GM23338 (cell line): ENCODE measurements around the gene CEPT1. TPM values are rescaled to one million over a fixed set of nuclear protein-coding genes. Genes with fewer than 3 reads are reported as not detected.

Source experiments
- ATAC-seq: fragments of 200-7000 bp; cut with Tn5 transposase; 3 replicates; pipeline ENCODE4 v1.9.1; 2020
- DNase-seq: peaks from one replicate; pipeline ENCODE4 v3.0.0-alpha.2; 2015; ENCODE audit warnings: low spot score
- H2AFZ ChIP-seq: fragments of 200-600 bp; sonication (generic); 2 replicates; pipeline ENCODE4 v1.8.0; 2016; ENCODE audit warnings: antibody characterized with exemption, mild to moderate bottlenecking, moderate library complexity
- H3F3A ChIP-seq: fragments of 200-600 bp; sonication (generic); replicated peaks from 2 replicates; pipeline ENCODE4 v1.8.0; 2017; ENCODE audit warnings: antibody characterized with exemption, mixed run types, low read depth
- H3K27ac ChIP-seq: fragments of 200-600 bp; sonication (generic); 2 replicates; pipeline ENCODE4 v1.6.1; 2016; ENCODE audit warnings: low read depth
- H3K27me3 ChIP-seq: fragments of 200-600 bp; sonication (generic); 2 replicates; pipeline ENCODE4 v1.8.0; 2016; ENCODE audit warnings: mild to moderate bottlenecking, mixed run types, moderate library complexity; ENCODE audit not compliant: insufficient read depth
- H3K36me3 ChIP-seq: fragments of 200-600 bp; sonication (generic); 2 replicates; pipeline ENCODE4 v1.8.0; 2016; ENCODE audit warnings: mild to moderate bottlenecking; ENCODE audit not compliant: insufficient read depth
- H3K4me1 ChIP-seq: fragments of 200-600 bp; sonication (generic); 2 replicates; pipeline ENCODE4 v1.8.0; 2016; ENCODE audit warnings: mild to moderate bottlenecking, moderate library complexity; ENCODE audit not compliant: insufficient read depth
- H3K4me2 ChIP-seq: fragments of 200-600 bp; sonication (generic); 2 replicates; pipeline ENCODE4 v1.7.1; 2017; ENCODE audit warnings: mixed run types
- H3K4me3 ChIP-seq: fragments of 200-600 bp; sonication (generic); 2 replicates; pipeline ENCODE4 v1.6.1; 2016; ENCODE audit warnings: mixed run types
- H3K79me2 ChIP-seq: fragments of 200-600 bp; sonication (generic); replicated peaks from 2 replicates; pipeline ENCODE4 v1.8.0; 2017; ENCODE audit warnings: mild to moderate bottlenecking; ENCODE audit not compliant: insufficient read depth
- H3K9me2 ChIP-seq: fragments of 200-600 bp; sonication (generic); 2 replicates; pipeline ENCODE4 v1.8.0; 2017; ENCODE audit not compliant: insufficient read depth
- H4K20me1 ChIP-seq: fragments of 200-600 bp; sonication (generic); replicated peaks from 2 replicates; pipeline ENCODE4 v1.8.0; 2017; ENCODE audit warnings: mild to moderate bottlenecking; ENCODE audit not compliant: insufficient read depth
- H3K27ac Mint-ChIP-seq: 2 replicates; pipeline ENCODE4 v1.8.0; 2020; ENCODE audit warnings: inconsistent platforms, mild to moderate bottlenecking, moderate library complexity, mixed read lengths
- H3K27me3 Mint-ChIP-seq: 3 replicates; pipeline ENCODE4 v1.8.0; 2022; ENCODE audit warnings: low read depth, mild to moderate bottlenecking, moderate library complexity, mixed read lengths, inconsistent platforms; ENCODE audit not compliant: insufficient read depth, poor library complexity
- H3K36me3 Mint-ChIP-seq: 3 replicates; pipeline ENCODE4 v1.8.0; 2021; ENCODE audit warnings: low read depth, mild to moderate bottlenecking, inconsistent platforms, moderate library complexity, mixed read lengths
- H3K4me1 Mint-ChIP-seq: 3 replicates; pipeline ENCODE4 v1.8.0; 2020; ENCODE audit warnings: mild to moderate bottlenecking, inconsistent platforms, mixed read lengths
- H3K4me3 Mint-ChIP-seq: 3 replicates; pipeline ENCODE4 v1.8.0; 2021; ENCODE audit warnings: moderate library complexity, mild to moderate bottlenecking, inconsistent platforms, mixed read lengths
- H3K9me3 Mint-ChIP-seq: 3 replicates; pipeline ENCODE4 v1.8.0; 2020; ENCODE audit warnings: moderate library complexity, mild to moderate bottlenecking, inconsistent platforms, mixed read lengths
- CREB1 ChIP-seq: fragments of 250-450 bp; sonication (Bioruptor Pico); IDR thresholded peaks from 2 replicates; pipeline ENCODE4 v1.5.0; 2020; ENCODE audit warnings: low read depth, mild to moderate bottlenecking, moderate library complexity
- CTCF ChIP-seq, 2 experiments: fragments of 200-600 bp in 1 of 2; sonication (generic) in 1 of 2; conservative IDR thresholded peaks; 2 replicates each; pipeline versions ENCODE4 v1.5.1 to v1.6.1; 2016 to 2017; ENCODE audit warnings: antibody characterized with exemption in 2 of 2, low read depth in 2 of 2, mild to moderate bottlenecking in 2 of 2, moderate library complexity in 1 of 2
- ETS1 ChIP-seq: IDR thresholded peaks from 2 replicates; pipeline ENCODE4 v1.6.1; 2016; ENCODE audit warnings: antibody characterized with exemption
- EZH2 ChIP-seq: fragments of 200-600 bp; sonication (generic); IDR thresholded peaks from one replicate; pipeline ENCODE4 v1.8.0; 2017; ENCODE audit warnings: antibody characterized with exemption, mild to moderate bottlenecking, low read depth; ENCODE audit not compliant: unreplicated experiment
- EZH2phosphoT487 ChIP-seq: fragments of 200-600 bp; sonication (generic); IDR thresholded peaks from one replicate; pipeline ENCODE4 v1.8.1; 2018; ENCODE audit warnings: antibody characterized with exemption; ENCODE audit not compliant: unreplicated experiment
- JUNB ChIP-seq: IDR thresholded peaks from one replicate; pipeline ENCODE4 v1.6.1; 2016; ENCODE audit warnings: antibody characterized with exemption; ENCODE audit not compliant: unreplicated experiment
- NANOG ChIP-seq: IDR thresholded peaks from 2 replicates; pipeline ENCODE4 v1.6.1; 2016; ENCODE audit warnings: antibody characterized with exemption, borderline replicate concordance
- POLR2AphosphoS5 ChIP-seq: IDR thresholded peaks from 2 replicates; pipeline ENCODE4 v1.6.1; 2016; ENCODE audit warnings: antibody characterized with exemption, low read depth
- REST ChIP-seq: IDR thresholded peaks from one replicate; pipeline ENCODE4 v1.6.1; 2018; ENCODE audit warnings: antibody characterized with exemption; ENCODE audit not compliant: unreplicated experiment
- STAT1 ChIP-seq: IDR thresholded peaks from one replicate; pipeline ENCODE4 v1.6.1; 2016; ENCODE audit warnings: antibody characterized with exemption; ENCODE audit not compliant: unreplicated experiment
- ZNF114 ChIP-seq: fragments of 250-450 bp; sonication (Bioruptor Pico); IDR thresholded peaks from 2 replicates; pipeline ENCODE4 v1.5.0; 2020; ENCODE audit warnings: mild to moderate bottlenecking, moderate library complexity
- ZNF331 ChIP-seq: fragments of 250-450 bp; sonication (Bioruptor Pico); IDR thresholded peaks from 2 replicates; pipeline ENCODE4 v1.5.0; 2020; ENCODE audit warnings: low read depth, mild to moderate bottlenecking, moderate library complexity
- ZNF462 ChIP-seq: fragments of 250-450 bp; sonication (Bioruptor Pico); IDR thresholded peaks from 2 replicates; pipeline ENCODE4 v1.5.0; 2020; ENCODE audit warnings: mild to moderate bottlenecking, moderate library complexity
- polyA plus RNA-seq: library from polyadenylated mRNA; unstranded; fragments of >200 nt; fragmentation: Nextera tagmentation; extraction: Ambion mirVana; gene quantifications from 2 replicates; pipeline ENCODE4 v1.2.1, GENCODE V29; 2016
- total RNA-seq: library from RNA; depleted of rRNA; stranded (reverse); fragments of >200 nt; shearing (Covaris generic); gene quantifications from 2 replicates; pipeline ENCODE4 v1.2.3, GENCODE V29; 2014

The CEPT1 gene
- total and polyA plus RNA-seq, 2 experiments from 2014 or later: 17.3 to 39.5 TPM

GRCh38 chr1:111191496-111191895, 51.5 kb downstream of the CEPT1 start:
- Mint-ChIP-seq H3K27me3 (peaks cover 3% of the 10 kb centered on the region), H3K36me3 (peaks cover 14% of the 10 kb centered on the region), H3K4me3 (no peak overlapping the region), H3K9me3 (no peaks in the 10 kb centered on the region), H3K27ac (no peak overlapping the region), H3K4me1 (peaks cover 12% of the 10 kb centered on the region)
- Histone ChIP-seq H2AFZ (no peak overlapping the region), H3K36me3 (no peaks in the 10 kb centered on the region; the same call in 1 of the 2 replicates), H3K4me3 (no peak overlapping the region), H3K9me2 (no peaks in the 10 kb centered on the region; the same call in 1 of the 2 replicates), H4K20me1 (no peaks in the 10 kb centered on the region), H3K4me1 (no peaks in the 10 kb centered on the region), H3K4me2 (no peak overlapping the region), H3K79me2 (no peaks in the 10 kb centered on the region), H3K27me3 (no peaks in the 10 kb centered on the region), H3F3A (no peaks in the 10 kb centered on the region), H3K27ac (no peak overlapping the region)
- ATAC-seq (no peak), DNase-seq (no peak)
- TF ChIP-seq ETS1 (no peak), CREB1 (no peak), JUNB (no peak), NANOG (no peak), STAT1 (no peak), EZH2 (no peak), ZNF331 (CRISPR knock-in tag) (no peak), REST (no peak), CTCF (conservative IDR thresholded peaks at IDR 0.05; ENCODE audit: low read depth in 2 of 2) (no peak), ZNF114 (no peak), POLR2AphosphoS5 (no peak), ZNF462 (no peak), EZH2phosphoT487 (no peak)
